ENCODE measurements around the gene RFTN1. TPM values are rescaled to one million over a fixed set of nuclear protein-coding genes. Genes with fewer than 3 reads are reported as not detected.

The RFTN1 gene
- total and polyA plus RNA-seq, 10 of the 15 experiments (the other 5 are each of a cell fraction or from before 2014, with no cell fraction given) = 20.6 to 213 (median 147) TPM

DNA sequence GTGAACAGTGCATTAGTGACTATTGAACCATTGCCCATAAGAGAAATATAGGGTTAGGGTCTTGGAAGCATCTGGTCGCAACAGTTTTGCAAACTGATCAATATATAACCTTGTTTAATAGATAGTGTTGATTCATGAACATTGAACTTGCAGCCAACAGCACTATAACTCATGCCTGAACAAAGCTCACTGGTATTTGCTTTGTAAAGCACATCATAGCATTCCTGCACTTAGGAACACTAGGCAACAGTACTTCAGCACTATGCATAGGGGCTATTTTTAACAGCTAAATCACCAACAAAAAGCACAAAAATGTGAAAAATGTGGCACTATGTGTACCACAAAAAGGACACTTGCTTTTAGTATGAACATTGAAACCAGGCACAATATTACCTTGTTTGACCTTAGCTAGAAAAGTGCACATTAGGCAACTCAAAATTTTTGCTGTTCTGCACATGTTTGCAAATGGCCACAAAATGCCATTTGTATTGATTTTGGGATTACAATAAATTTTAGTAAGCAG is 180.5 kb downstream of the RFTN1 start:
- FAIRE-seq = no peak
- in situ Hi-C loops (cut with MboI) (no loop called here), intact Hi-C loops (cut with micrococcal nuclease; ENCODE audit: unreplicated experiment) (no loop called here)
- ChIA-PET POLR2A (interaction anchor here (1.4 kb wide), 1 partner anchor 13 kb away, joined by 6 read pairs; no protein-coding TSS in a partner anchor), SMC1A (ENCODE audit: uncharacterized antibody, unreplicated experiment) (interaction anchor here (0.7 to 1.6 kb wide), 9 partner anchors 8 to 269 kb away, joined by 3 to 7 read pairs (median 4); no protein-coding TSS in a partner anchor), CTCF (interaction anchor here (0.7 to 1.1 kb wide), 2 partner anchors 14 to 40 kb away, joined by 3 read pairs; no protein-coding TSS in a partner anchor), RAD21 (ENCODE audit: unreplicated experiment) (interaction anchor here (1.3 kb wide), 1 partner anchor 42 kb away, joined by 5 read pairs; no protein-coding TSS in a partner anchor)
- Histone ChIP-seq H2AFZ (ENCODE audit: control insufficient read depth, low read depth, low read length) (no peak overlapping the region), H3K4me2 (ENCODE audit: control insufficient read depth, insufficient read depth) (no peak overlapping the region), H3K27ac (ENCODE audit: control insufficient read depth, insufficient read depth) (no peak overlapping the region), H3K9ac (ENCODE audit: control insufficient read depth, insufficient read depth, low read length) (no peak overlapping the region), H3K4me1 (ENCODE audit: control insufficient read depth, insufficient read depth, low read length) (no peaks in the 10 kb centered on the region; the same call in 1 of the 2 replicates), H3K36me3 (ENCODE audit: control insufficient read depth in 2 of 2, insufficient read depth in 2 of 2, low read length in 1 of 2) (peaks cover 26 to 55% of the 10 kb centered on the region in 2 experiments), H4K20me1 (ENCODE audit: control insufficient read depth, insufficient read depth) (no peaks in the 10 kb centered on the region), H3K27me3 (replicated peaks in 1 of 2; ENCODE audit: control insufficient read depth in 2 of 2, insufficient read depth in 2 of 2, low read length in 1 of 2) (no peaks in the 10 kb centered on the region), H3K9me3 (replicated peaks; ENCODE audit: control insufficient read depth, insufficient read depth, low read length) (peaks cover 2% of the 10 kb centered on the region; the same call in 1 of the 3 replicates), H3K79me2 (ENCODE audit: control insufficient read depth, insufficient read depth, low read length) (peaks cover 3% of the 10 kb centered on the region), H3K4me3 (no peak overlapping the region)
- no peak for DNase-seq (ENCODE audit: low read depth, low spot score)
- TF ChIP-seq EGR1 (IDR thresholded peaks at IDR 0.05; ENCODE audit: borderline replicate concordance in 1 of 2, low read depth in 2 of 2, low read length in 2 of 2) = no peak
- no peak for TF ChIP-seq PML (IDR thresholded peaks at IDR 0.05; ENCODE audit: low read length)
- TF ChIP-seq POLR2AphosphoS5 (IDR thresholded peaks at IDR 0.05; ENCODE audit: low read length) = no peak
- TF ChIP-seq CBFB (IDR thresholded peaks at IDR 0.05; ENCODE audit: low read depth) = no peak
- TF ChIP-seq SREBF2 (IDR thresholded peaks at IDR 0.05; ENCODE audit: low read length) = no peak
- no peak for TF ChIP-seq CHD2 (IDR thresholded peaks at IDR 0.05; ENCODE audit: borderline replicate concordance, low read depth, low read length)
- ATAC-seq = no peak
- WGBS (ENCODE audit: insufficient coverage, insufficient replicate concordance, low lambda C conversion rate, missing lambda C conversion rate) = 100% methylated on average over 1 of the region's 1 CpG
- BruUV-seq (replicated peaks) = no TSS peak

DNA sequence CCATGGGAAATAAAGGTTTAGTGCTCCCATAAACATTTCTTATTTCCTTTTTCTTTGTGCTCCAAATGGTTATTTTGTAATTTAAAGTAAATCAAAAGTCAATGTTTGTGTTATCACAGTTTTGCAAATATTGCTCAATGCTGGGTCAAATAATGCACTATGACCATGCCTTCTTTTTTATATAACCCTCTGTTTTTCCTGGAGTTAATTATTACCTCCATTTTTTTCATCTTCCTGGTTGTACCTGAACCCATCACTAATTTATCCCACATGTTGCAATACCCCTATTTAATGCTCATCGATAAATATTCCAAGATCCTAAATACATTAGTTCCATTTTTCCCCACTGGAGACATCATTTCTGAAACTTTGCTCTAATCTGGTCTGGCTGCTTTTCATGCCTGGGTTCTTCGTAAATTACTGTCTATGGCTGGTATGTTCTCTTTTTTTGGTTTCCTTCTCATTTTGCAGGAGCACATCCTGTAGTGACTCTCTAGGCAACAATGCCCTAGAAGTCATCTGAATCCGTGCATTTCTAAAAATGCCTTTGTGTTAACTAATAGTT is 182.1 kb downstream of the RFTN1 start:
- WGBS (ENCODE audit: insufficient coverage, insufficient replicate concordance, low lambda C conversion rate, missing lambda C conversion rate) = 98% methylated on average over 3 of the region's 3 CpGs
- no peak overlapping the region for H3K9ac ChIP-seq (ENCODE audit: control insufficient read depth, insufficient read depth, low read length)
- no peak for ATAC-seq
- no peak overlapping the region for H3K27ac ChIP-seq (ENCODE audit: control insufficient read depth, insufficient read depth)
- in situ Hi-C loops (cut with MboI) = no loop called here
- POLR2A ChIA-PET = no interaction called here
- no peaks in the 10 kb centered on the region for H3K27me3 ChIP-seq (replicated peaks in 1 of 2; ENCODE audit: control insufficient read depth in 2 of 2, insufficient read depth in 2 of 2, low read length in 1 of 2)
- no peak for FAIRE-seq
- peaks cover 3% of the 10 kb centered on the region for H3K79me2 ChIP-seq (ENCODE audit: control insufficient read depth, insufficient read depth, low read length)
- no peak for DNase-seq (ENCODE audit: low read depth, low spot score)
- H3K9me3 ChIP-seq (replicated peaks; ENCODE audit: control insufficient read depth, insufficient read depth, low read length) = peaks cover 2% of the 10 kb centered on the region; the same call in 1 of the 3 replicates
- SMC1A ChIA-PET (ENCODE audit: uncharacterized antibody, unreplicated experiment) = no interaction called here
- TF ChIP-seq ZNF217 (IDR thresholded peaks at IDR 0.05) (0 out of 2 replicates have a peak, but pooled peaks have one; percentile 33), IRF4 (IDR thresholded peaks at IDR 0.05; ENCODE audit: low read depth, low read length) (no peak)
- H3K4me1 ChIP-seq (ENCODE audit: control insufficient read depth, insufficient read depth, low read length) = no peaks in the 10 kb centered on the region
- H4K20me1 ChIP-seq (ENCODE audit: control insufficient read depth, insufficient read depth) = no peaks in the 10 kb centered on the region
- H3K4me2 ChIP-seq (ENCODE audit: control insufficient read depth, insufficient read depth) = no peak overlapping the region
- no peak overlapping the region for H2AFZ ChIP-seq (ENCODE audit: control insufficient read depth, low read depth, low read length)
- CTCF ChIA-PET = no interaction called here
- H3K36me3 ChIP-seq (ENCODE audit: control insufficient read depth in 2 of 2, insufficient read depth in 2 of 2, low read length in 1 of 2) = peaks cover 24 to 49% of the 10 kb centered on the region in 2 experiments
- no TSS peak for BruUV-seq (replicated peaks)
- RAD21 ChIA-PET (ENCODE audit: unreplicated experiment) = no interaction called here
- no peak overlapping the region for H3K4me3 ChIP-seq
- intact Hi-C loops (cut with micrococcal nuclease; ENCODE audit: unreplicated experiment) = no loop called here
